Measurements from ENCODE around the gene TDRD12.

- TF ChIP-seq CTCF (optimal IDR thresholded peaks at IDR 0.05 in 1 of 3, IDR thresholded peaks at IDR 0.05 in 1 of 3, conservative IDR thresholded peaks at IDR 0.05 in 1 of 3; ENCODE audit: extremely low read depth in 1 of 3, insufficient read depth in 2 of 3, low read length in 3 of 3) (no peak), EZH2 (IDR thresholded peaks at IDR 0.05; ENCODE audit: low read length) (no peak)
These were observed 148.8 kb downstream of the TDRD12 start for GRCh38 chr19:32868206-32868950.
